8988T (cell line): ENCODE data around the gene KLRC2.
"Not testable (repeated sequence)": the region's sequence is repeated elsewhere in the genome, so short reads cannot be mapped to it uniquely, and the experiment has no call there.

Experiments
- DNase-seq: peaks from one replicate; pipeline ENCODE4 v3.0.0; 2011

The KLRC2 gene

GRCh38 chr12:10404798-10405197 lies 31.0 kb downstream of the KLRC2 start:
- no peak for DNase-seq

GRCh38 chr12:10400829-10401228 lies 35.0 kb downstream of the KLRC2 start:
- no peak for DNase-seq

GRCh38 chr12:10398168-10398567 lies 37.6 kb downstream of the KLRC2 start:
- DNase-seq, result no peak

- DNase-seq, result no peak
Measured at GRCh38 chr12:10397296-10397695, 38.5 kb downstream of the KLRC2 start.

GRCh38 chr12:10396176-10396575 lies 39.6 kb downstream of the KLRC2 start:
- not testable (repeated sequence) for DNase-seq

- DNase-seq, result no peak
Measured at GRCh38 chr12:10395390-10395998, 40.3 kb downstream of the KLRC2 start.

- not testable (repeated sequence) for DNase-seq
Measured at GRCh38 chr12:10394531-10395152, 41.2 kb downstream of the KLRC2 start.

GRCh38 chr12:10393291-10393690 lies 42.5 kb downstream of the KLRC2 start:
- no peak for DNase-seq

GRCh38 chr12:10392394-10392930 lies 43.3 kb downstream of the KLRC2 start:
- no peak for DNase-seq

- DNase-seq, result not testable (repeated sequence)
Measured at GRCh38 chr12:10390991-10391390, 44.8 kb downstream of the KLRC2 start.

- DNase-seq, result no peak
Measured at GRCh38 chr12:10389904-10390303, 45.9 kb downstream of the KLRC2 start, which contains the start of gene KLRK1. Gene KLRK1, minus strand, starts transcription at chr12:10390041. Its CDS starts 1,231 bp downstream, at chr12:10388810.

- no peak for DNase-seq
Measured at GRCh38 chr12:10388624-10389413, 47.0 kb downstream of the KLRC2 start.

- not testable (repeated sequence) for DNase-seq
Measured at GRCh38 chr12:10387498-10387897, 48.3 kb downstream of the KLRC2 start.

GRCh38 chr12:10386857-10387256 lies 49.0 kb downstream of the KLRC2 start:
- no peak for DNase-seq

- DNase-seq, result no peak
Measured at GRCh38 chr12:10385166-10385613, 50.6 kb downstream of the KLRC2 start.

- no peak for DNase-seq
Measured at GRCh38 chr12:10384191-10384590, 51.6 kb downstream of the KLRC2 start.

GRCh38 chr12:10381928-10382628 lies 53.7 kb downstream of the KLRC2 start:
- DNase-seq, result no peak
